DOHH2 (cell line): ENCODE results near the gene ALOX15B.

ENCODE experiments used
- H3F3A ChIP-seq: fragments of 200-600 bp; sonication (generic), shearing (Covaris generic); 2 replicates; pipeline ENCODE4 v1.6.0; 2016; ENCODE audit warnings: antibody characterized with exemption, mild to moderate bottlenecking; ENCODE audit not compliant: control insufficient read depth, insufficient read depth
- H3K27ac ChIP-seq: fragments of 200-600 bp; sonication (generic); 2 replicates; pipeline ENCODE4 v1.5.1; 2014; ENCODE audit warnings: low read depth, mild to moderate bottlenecking, low read length, moderate library complexity
- H3K27me3 ChIP-seq: fragments of 200-600 bp; sonication (generic); 2 replicates; pipeline ENCODE4 v1.6.1; 2014; ENCODE audit warnings: mild to moderate bottlenecking, low read length, mixed read lengths; ENCODE audit not compliant: control insufficient read depth
- H3K36me3 ChIP-seq: fragments of 200-600 bp; sonication (generic); 2 replicates; pipeline ENCODE4 v1.6.1; 2014; ENCODE audit warnings: mild to moderate bottlenecking, low read length, moderate library complexity, mixed read lengths; ENCODE audit not compliant: control insufficient read depth
- H3K4me1 ChIP-seq: fragments of 200-600 bp; sonication (generic); 2 replicates; pipeline ENCODE4 v1.6.1; 2014; ENCODE audit warnings: mild to moderate bottlenecking, low read length, mixed read lengths; ENCODE audit not compliant: control insufficient read depth
- H3K4me2 ChIP-seq: fragments of 200-600 bp; sonication (generic); 2 replicates; pipeline ENCODE4 v1.6.0; 2014; ENCODE audit warnings: mild to moderate bottlenecking, low read length, moderate library complexity
- H3K4me3 ChIP-seq: fragments of 200-600 bp; sonication (generic); 2 replicates; pipeline ENCODE4 v1.5.1; 2014; ENCODE audit warnings: mild to moderate bottlenecking, low read length, mixed read lengths
- H3K79me2 ChIP-seq: fragments of 200-600 bp; sonication (generic); 2 replicates; pipeline ENCODE4 v1.6.1; 2014; ENCODE audit warnings: mild to moderate bottlenecking, low read length, mixed read lengths; ENCODE audit not compliant: control insufficient read depth
- H3K9me2 ChIP-seq: fragments of 200-600 bp; sonication (generic); replicated peaks from 2 replicates; pipeline ENCODE4 v1.6.1; 2014; ENCODE audit warnings: mild to moderate bottlenecking, low read length, mixed read lengths; ENCODE audit not compliant: control insufficient read depth
- H3K9me3 ChIP-seq: fragments of 200-600 bp; sonication (generic); 2 replicates; pipeline ENCODE4 v1.6.1; 2014; ENCODE audit warnings: antibody characterized with exemption, low read length, mixed read lengths; ENCODE audit not compliant: control insufficient read depth, insufficient read depth
- H4K20me1 ChIP-seq: fragments of 200-600 bp; sonication (generic); 2 replicates; pipeline ENCODE4 v1.6.0; 2014; ENCODE audit warnings: low read depth, mild to moderate bottlenecking, antibody characterized with exemption, low read length, moderate library complexity; ENCODE audit not compliant: control insufficient read depth, insufficient read depth
- CTCF ChIP-seq: fragments of 200-600 bp; sonication (generic); IDR thresholded peaks from one replicate; pipeline ENCODE4 v1.5.1; 2014; ENCODE audit warnings: antibody characterized with exemption, mild to moderate bottlenecking, low read depth, low read length; ENCODE audit not compliant: poor library complexity, severe bottlenecking
- EZH2phosphoT487 ChIP-seq: fragments of 200-600 bp; sonication (generic); IDR thresholded peaks from 2 replicates; pipeline ENCODE4 v1.6.1; 2017; ENCODE audit warnings: borderline replicate concordance, mild to moderate bottlenecking, antibody characterized with exemption, low read length, moderate library complexity, mixed read lengths

The ALOX15B gene

GRCh38 chr17:8052256-8053252 is 13.7 kb downstream of the ALOX15B start:
- Histone ChIP-seq H4K20me1 (no peaks in the 10 kb centered on the region), H3K27me3 (peaks cover 2% of the 10 kb centered on the region; the same call in 1 of the 2 replicates), H3K4me1 (peaks cover 22% of the 10 kb centered on the region), H3K79me2 (no peaks in the 10 kb centered on the region), H3K9me2 (no peaks in the 10 kb centered on the region), H3F3A (no peaks in the 10 kb centered on the region), H3K27ac (no peak overlapping the region), H3K36me3 (no peaks in the 10 kb centered on the region), H3K4me3 (no peak overlapping the region), H3K9me3 (no peaks in the 10 kb centered on the region), H3K4me2 (no peak overlapping the region)
- TF ChIP-seq CTCF (no peak), EZH2phosphoT487 (no peak)

GRCh38 chr17:8053600-8053999 is 14.7 kb downstream of the ALOX15B start:
- H3K9me3 ChIP-seq = no peaks in the 10 kb centered on the region
- TF ChIP-seq EZH2phosphoT487 = no peak
- no peak for TF ChIP-seq CTCF
- H3K4me2 ChIP-seq = no peak overlapping the region
- no peaks in the 10 kb centered on the region for H3K9me2 ChIP-seq
- no peaks in the 10 kb centered on the region for H3K36me3 ChIP-seq
- peaks cover 2% of the 10 kb centered on the region; the same call in 1 of the 2 replicates for H3K27me3 ChIP-seq
- no peaks in the 10 kb centered on the region for H4K20me1 ChIP-seq
- no peak overlapping the region for H3K27ac ChIP-seq
- no peaks in the 10 kb centered on the region for H3K79me2 ChIP-seq
- no peak overlapping the region for H3K4me3 ChIP-seq
- no peaks in the 10 kb centered on the region for H3F3A ChIP-seq
- H3K4me1 ChIP-seq = peaks cover 27% of the 10 kb centered on the region

GRCh38 chr17:8055851-8056231 is 17.0 kb downstream of the ALOX15B start:
- H3F3A ChIP-seq = no peaks in the 10 kb centered on the region
- no peaks in the 10 kb centered on the region for H3K9me2 ChIP-seq
- H3K27me3 ChIP-seq = peaks cover 21% of the 10 kb centered on the region
- TF ChIP-seq EZH2phosphoT487 (no peak), CTCF (no peak)
- no peak overlapping the region for H3K27ac ChIP-seq
- no peak overlapping the region for H3K4me3 ChIP-seq
- no peaks in the 10 kb centered on the region for H3K9me3 ChIP-seq
- peaks cover 44% of the 10 kb centered on the region for H3K4me1 ChIP-seq
- no peaks in the 10 kb centered on the region for H3K36me3 ChIP-seq
- peak overlapping the region; percentile 49 for H3K4me2 ChIP-seq
- H4K20me1 ChIP-seq = no peaks in the 10 kb centered on the region
- no peaks in the 10 kb centered on the region for H3K79me2 ChIP-seq
